GM21526 (cell line): Measurements from ENCODE around the gene AFAP1.

Experiments
- ATAC-seq: cut with Tn5 transposase; IDR thresholded peaks from one replicate; pipeline ENCODE4 v1.9.1; 2021; ENCODE audit warnings: moderate library complexity; ENCODE audit not compliant: unreplicated experiment, low FRiP score

The AFAP1 gene

DNA sequence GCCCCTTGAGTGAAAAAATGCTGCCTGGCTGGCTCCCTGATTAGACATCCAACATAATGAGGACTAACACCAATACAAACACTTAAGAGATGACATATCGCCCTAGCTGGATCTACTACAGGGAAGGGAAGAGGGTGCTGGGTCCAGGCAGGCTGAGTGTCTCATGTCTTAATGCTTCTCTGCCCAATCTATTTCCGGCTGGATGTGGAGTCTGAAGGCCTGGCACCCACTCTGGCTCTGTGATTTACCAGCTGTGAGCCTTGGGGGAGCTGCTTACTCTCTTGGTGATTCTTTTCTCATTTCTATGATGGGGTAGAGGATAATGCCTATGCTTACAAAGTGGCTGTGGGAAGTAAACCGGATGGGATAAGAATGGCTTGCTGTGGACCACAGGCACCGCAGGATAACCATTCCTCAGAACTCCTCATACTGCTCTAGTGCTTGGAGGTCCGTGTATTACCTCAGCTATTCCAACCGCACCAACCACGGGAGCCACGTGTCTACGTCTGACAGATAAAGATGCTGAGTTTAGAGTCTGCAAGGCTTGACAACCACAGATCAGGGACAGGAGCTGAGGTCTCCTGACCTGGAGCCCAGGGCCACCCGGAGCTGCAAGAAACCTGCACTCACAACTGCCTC is 161.7 kb downstream of the AFAP1 start:
- no peak for ATAC-seq

DNA sequence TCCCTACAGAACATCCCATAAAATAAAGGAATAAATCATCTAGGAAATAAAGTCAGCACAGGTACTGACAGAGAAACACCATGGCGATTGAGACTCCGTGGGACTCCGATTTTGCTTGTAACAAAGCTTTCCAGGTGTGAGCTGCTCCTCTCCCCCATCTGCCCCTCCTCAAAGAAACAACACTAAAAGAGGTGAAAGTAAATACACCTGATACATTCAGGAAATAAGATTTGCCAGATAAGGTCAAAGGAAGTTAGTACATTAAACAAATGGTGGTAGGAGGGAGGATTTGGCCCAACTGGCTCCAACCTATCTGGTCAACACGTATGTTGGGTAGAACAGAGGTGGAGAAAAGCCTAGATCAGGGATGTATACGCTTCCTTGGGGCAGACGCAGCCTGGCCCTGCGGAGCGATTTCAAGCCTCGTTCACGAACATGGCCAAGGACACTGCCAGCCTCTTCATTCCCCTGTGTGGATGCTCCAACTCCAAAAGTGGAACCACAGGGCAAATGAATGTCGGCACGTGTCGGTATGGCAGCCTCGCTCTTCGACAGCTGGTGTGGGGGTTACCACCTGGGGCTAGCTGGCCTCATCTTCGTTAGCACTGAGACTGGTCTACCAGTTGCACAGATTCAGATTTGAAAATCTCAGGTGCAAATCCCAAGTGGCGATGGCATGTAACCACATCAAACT is 162.5 kb downstream of the AFAP1 start:
- ATAC-seq: no peak

DNA sequence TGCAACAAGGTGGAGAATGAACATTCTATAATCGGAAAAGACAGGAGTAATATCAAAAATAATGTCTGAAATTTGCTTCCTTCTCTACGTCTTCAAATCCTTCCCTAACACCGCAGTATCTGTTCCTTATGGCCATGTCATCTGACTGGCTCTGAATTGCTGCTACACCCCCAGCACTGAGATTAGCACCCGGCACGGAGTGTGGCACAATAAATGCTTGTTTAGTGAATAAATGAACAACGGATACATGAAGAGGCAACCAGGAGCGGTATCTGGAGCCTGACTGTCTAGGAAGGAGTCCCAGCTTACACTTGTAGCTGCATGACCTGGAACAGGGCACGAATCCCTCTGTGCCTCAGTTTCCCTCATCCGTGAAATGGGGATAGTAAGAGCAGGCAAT is 164.3 kb downstream of the AFAP1 start:
- no peak for ATAC-seq

DNA sequence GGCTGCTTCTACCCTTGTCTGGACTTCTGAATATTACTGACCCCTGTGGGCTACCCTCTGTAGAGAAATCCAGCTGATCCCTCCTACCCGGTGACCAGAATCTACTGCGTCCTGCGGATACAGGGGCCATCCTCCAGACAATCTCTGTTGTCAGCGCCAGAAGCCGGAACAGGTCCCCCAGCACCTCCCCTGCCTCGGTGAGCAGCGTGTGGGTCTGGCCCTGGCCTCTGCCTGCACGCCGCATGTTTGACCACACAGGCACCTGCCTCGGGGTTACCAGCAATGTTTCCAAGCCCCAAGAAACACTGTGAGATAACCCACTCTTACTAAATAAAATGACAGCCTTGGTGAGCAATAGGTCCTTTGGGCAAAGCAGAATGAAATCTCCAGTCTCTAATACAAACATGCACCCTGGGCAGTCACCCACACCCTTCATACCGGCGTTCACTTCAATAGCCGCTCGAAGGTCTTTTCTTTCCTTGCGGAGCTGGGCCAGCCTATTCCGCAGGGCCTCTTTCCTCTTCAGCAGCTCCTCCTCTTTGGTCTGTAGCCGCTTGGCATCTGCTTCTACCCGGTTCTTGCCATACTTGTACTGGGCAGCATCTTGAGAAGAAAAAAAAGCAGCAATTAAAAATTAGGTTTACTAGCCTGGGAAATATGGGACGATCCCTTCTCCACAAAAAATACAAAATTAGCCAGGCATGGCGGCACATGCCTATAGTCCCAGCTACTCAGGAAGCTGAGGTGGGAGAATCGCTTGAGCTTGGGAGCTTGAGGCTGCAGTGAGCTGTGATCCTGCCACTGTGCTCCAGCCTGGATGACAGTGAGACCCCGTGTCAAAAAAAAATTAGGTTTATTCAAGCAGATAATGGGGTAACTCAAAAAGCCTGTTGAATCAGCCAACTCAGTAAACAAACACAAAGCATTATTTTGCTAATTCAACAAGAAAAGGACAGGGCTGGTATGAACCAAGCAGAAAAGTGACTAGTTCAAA is 165.1 kb downstream of the AFAP1 start:
- no peak for ATAC-seq

DNA sequence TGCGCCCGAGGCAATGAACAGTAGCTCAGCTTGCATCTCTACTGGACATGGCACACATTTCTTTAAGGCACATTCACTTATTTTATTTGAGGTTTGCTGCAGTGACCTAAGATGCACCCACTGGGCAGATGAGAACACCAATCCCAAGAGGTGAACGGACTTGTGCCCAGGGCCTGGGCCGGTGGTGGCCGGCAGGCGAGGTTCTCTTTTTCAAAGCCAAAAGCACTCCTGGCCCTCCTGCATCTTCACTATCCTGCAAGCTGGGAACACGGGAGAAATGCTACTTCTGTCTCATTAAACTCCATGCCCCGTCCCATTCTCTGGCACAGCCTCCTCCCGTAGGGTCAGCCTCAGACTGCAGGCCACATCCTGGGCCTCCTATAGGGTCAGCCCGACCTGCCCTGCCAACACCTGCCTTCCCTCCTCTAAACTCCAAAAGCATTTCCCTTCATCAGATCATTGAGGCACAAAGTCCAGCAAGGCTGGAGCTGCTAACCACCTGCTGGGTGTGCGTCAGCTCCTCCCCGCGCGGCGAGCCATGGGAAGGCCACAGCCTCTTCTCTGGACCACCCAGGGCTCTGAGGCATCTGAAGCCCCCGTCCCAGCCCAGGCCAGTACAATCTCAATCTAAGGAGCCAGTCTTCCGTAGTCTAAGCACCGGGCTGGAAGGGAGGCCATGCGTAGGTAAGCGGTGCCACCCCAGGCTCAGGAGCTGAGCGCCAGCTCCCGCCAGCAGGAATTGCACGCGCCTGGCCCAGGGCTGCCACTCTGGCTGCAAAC is 166.1 kb downstream of the AFAP1 start:
- ATAC-seq: no peak

DNA sequence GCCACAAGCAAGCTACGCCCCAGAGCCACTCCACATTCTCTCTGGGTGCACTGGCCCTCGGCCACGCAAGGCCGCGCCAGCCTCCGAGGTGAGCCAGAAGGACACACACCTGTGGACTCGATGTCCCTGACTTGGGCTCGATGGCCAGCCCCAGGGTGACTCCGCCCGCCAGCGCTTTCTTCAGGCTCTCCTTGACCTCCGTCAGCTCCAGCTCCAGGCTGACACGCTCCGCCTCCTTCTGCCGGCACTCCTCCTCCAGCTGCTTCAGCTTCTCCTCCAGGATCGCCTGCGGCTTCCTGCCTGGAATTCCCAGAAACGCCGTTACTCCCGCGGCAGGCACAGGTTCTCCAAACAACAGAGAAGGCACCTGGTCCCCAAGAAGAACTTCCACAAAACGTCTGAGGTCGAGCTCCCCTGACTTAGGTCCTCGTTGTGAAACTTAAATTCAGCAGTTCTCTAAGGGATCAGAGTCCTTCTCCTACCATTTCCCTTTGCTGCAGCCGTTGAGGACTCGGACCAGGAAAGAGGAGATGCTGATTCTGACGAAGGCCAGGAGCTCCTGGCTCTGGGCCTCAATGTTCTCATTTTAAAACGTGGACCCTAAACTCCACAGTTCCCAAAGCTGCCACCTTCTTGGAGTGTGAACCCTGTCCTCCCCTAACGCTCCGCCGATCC is 166.8 kb downstream of the AFAP1 start:
- ATAC-seq: no peak

DNA sequence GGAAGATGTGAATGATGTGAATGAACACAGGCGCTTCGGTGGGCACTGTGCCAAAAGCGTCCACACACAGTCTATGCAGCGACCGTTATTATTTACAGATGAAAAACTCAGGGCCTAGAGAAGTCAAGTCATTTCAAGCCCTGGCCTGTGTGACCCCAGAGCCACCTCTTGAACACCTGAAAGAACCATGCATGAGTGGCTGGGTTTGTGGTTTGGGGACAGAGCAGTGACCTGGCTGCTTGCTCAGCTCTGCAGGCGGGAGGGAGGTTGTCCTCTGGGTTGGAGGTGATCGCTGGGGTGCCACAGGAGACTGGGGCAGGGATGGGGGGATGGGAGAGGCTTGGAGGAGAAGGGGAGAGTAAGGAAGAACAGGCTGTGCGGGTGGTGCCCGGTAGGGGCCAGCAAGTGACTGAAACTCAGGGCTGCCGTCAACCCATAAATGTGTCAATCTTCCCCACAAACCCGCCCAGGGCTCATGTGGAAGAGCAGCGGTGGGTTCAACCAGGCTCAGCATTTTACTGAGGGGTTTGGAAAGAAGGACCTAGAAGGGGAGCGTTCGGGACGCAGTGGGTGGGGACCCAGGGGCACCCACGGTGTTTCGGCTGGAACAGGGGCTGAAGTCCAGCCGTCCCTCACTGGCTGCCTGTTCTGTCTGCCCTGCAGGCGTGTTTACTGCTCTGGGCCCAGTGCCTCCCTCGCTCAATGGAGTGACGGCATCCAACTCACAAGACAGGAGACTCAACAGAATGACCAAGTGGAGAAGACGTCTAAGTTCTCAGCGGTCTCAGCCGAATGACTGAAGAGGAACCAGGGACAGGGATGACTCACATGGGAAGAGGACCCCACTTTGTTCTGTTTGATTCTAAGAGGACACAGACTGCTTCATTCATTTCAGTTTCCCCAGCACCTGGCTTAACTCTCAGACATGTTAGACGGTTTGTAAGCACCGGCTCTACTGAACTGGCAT is 167.8 kb downstream of the AFAP1 start:
- peak; percentile 88 for ATAC-seq

DNA sequence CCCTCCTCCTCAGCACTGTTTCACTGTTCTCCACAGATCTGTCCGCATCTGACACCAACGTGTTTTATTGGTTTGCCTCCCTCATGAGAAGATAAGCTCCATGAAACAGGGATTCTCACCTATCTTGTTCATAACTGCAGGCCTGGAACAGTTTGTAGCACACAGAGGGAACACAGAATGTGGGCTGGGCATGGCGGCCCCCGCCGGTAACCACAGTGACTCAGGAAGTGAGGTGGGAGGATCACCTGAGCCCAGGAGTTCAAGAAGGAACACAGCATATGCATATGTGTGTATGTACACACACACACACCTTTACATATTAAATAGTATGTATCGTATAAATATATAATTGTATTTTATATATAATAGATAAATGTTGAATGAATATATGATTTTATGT is 168.6 kb downstream of the AFAP1 start:
- ATAC-seq: no peak

DNA sequence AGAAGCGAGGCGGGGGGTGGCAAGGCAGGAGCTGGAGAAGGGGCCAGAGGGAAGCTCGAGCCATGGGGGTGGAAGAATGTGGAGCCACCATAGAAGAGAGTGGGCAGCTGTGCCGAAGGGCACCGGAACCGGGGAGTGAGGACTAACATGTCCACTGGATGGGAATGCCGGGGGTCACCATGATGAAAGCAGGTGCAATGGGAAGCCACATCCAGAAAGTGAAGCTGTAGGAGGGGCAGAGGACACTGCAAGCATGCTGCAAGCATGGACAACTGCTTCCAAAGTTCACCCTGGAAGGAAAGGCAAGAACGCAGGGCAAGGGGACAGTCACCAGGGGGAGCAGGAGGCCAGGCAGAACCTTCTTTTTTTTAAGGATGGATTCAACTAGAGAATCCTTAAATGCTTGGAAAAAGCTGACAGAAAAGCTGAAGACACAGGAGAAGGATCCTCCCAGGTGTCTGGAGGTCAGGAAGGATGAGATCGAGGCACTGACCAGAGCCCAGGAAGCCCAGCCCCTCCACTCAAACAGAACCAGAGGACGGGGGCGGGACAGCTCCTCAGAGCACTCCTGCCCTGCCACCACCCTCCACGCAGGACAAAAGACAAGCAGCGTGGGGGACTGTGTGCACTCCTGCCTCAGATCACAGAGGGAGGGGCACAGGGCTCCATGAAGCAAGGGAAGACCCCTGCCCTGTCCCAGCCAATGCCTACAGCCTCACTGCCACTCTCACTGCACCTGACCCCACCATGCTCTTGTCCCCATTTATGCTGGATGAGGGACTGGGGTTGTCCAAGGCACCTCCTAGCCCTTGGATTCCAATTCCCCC is 169.2 kb downstream of the AFAP1 start:
- no peak for ATAC-seq

DNA sequence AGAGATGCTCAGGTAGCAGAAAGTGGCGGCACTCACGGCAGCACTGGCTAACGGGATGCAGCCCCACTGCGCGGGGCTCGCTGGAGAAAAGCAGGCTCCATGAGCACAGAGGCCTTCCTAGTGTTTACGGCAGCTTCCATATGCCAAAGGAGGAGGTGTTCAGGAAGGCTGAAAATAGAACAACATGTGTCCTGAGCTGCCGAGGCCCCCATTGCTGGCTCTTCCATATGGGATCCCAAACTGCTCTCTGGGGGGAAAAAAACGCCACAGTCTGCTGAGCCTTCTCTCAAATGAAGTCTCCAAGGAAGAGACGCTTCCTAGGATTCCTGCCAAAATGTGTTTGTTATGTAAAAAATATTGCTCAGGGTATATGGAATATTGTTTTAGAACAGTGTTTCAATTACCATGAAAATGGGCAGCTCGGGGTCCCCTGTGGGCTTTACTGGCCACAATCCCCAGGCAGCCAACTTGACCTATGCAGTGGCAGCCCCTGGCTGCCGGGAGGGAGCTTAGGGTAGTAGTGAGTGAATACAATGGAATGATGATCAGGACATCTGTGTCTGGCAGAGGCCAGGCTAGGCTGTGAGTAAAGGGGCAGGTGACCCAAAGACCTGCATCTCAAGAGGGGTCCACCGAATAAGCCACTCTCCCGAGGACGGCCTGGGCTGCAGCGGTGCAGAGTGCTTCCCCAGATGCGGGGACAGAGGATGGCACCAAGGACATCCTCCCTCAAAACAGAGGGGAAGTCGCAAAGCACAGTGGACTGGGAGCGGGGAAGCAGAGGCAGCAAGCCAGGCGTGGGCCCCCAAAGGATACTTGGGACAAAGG is 170.1 kb downstream of the AFAP1 start:
- no peak for ATAC-seq

DNA sequence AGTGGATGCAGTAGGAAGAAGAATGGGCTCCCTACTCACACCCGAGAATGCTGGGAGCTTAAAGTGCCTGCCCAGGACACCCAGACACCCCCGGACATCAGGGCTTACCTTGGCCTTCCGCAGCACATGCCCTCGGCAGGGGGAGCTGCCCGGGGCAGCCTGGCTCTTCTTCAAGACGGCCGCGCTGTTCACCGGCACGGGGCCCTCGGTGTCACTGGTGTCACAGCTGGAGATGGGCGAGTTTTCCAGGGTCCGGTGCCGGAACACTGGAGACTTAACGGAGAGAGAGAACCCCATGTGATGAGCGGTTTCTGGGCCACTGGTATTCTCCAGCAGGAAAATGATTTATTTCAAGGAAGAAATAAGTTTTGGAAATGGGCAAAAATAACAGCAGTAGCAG is 170.9 kb downstream of the AFAP1 start:
- no peak for ATAC-seq

DNA sequence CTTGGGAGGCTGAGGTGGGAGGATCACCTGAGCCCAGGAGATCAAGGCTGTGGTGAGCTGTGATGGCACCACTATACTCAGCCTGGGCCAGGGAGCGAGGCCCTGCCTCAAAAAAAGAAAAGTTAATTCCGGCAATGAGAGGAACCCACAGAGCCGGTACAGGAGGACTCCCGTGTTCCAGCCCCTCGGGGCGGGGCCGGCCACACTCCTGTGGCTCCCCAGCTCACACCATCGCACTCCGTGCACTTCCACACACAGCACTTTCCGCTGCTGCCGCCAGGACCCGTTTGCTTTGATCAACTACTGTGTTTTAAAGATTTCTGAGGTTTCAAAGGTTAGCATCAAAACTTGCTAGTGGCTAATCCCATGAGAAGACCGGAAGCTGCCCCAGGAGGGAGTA is 171.7 kb downstream of the AFAP1 start:
- ATAC-seq: no peak

DNA sequence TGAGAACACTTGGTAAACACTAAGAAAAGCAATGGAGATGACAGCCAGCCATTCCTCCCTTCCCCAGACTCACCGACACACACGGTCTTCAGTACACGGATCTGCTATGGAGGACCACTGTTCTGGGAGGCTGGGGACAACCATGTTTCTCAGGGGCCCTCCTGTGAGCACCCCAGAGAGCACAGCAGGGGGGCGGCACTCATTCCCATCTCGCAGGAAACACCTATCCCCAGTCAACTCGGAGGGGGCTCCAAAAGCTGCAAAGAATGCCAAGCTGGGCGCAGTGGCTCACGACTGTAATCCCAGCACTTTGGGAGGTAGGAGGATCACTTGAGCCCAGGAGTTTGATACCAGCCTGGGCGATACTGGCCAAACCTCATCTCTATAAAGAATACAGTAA is 172.1 kb downstream of the AFAP1 start:
- ATAC-seq: no peak

DNA sequence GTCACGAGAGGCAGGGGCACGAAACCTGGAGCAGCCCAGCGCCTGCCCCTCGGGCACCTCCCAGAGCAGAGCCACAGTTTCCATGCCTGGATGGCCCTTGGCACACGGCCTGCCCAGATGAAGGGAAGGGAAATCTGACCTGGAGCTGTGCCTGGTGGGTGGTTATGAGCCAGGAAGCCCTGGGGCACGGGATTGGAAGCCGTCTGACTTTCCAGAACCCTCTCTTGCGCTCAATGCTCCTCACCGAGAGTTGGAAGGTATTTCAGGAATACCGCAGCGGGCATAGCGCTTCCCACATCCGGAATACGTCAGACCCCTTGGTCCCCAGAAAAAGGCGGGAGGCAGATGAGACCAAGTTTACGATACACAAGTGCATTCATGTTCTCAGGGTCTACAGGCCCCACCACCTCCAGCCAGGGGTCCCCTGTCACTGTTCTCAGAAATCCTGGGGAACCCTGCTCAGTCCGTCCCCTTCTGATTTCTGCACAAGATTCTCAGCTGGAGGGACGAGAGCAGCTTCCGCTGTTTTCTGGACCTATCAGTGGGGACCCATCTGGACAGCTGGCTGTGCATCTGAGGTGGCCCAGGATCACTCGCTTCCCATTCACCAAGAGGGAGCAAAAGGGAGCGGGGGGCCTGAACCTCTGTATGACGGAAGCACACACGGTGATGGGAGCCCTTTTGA is 172.9 kb downstream of the AFAP1 start:
- no peak for ATAC-seq

DNA sequence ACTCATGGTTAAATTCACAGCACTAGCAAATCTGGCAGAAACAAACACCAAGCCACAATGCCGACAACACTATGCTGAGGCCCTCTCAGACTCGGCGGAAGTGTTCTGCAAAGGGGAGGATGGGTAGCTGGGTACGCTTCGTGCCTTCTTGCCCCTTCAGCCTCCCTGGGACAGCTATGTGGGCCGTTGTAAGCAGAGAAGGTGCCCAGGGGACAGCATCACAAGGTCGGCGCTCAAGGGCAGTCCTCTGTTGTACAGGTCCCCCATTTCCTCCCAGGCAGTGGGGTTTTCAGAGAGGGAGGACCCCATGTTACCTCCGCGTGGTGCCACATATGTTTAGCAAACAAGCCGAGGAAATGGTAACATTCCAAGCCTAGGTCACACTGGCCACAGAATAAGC is 173.6 kb downstream of the AFAP1 start:
- no peak for ATAC-seq

DNA sequence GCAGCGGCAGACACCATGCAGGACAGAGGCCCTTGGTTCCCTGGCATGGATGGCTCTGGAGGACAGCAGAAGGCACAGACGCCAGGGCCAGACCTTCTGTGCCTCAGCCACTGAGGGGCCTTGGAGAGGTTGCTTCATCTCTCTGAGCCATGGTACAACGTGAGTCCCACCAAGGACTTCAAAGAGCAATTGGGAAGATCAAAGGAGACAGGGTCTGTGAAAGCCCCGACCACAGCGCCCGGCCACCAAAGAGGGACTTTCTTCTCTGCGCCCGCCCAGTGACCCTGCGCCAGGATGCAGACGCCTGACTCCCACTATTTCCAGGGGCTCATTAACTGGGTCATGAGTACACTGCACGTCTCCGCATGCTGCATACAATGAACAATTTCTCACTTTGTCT is 174.0 kb downstream of the AFAP1 start:
- ATAC-seq: no peak

DNA sequence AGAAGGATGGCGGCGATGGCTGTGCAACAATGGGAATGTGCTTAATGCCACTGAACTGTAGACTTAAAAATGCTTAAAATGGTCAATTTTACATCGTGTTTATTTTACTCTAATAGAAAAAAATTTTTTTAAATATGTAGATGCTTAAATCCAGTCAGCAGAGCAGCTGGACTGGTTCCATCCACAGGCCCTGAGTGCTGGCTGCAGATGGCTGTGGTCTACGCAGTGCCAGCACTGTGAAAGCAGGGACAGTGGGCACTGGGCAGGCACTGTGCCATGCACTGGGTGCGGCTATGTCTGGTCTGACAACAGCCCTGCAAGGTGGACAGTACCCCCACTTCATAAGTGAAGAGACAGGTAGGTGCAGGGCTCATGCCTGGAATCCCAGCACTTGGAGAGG is 175.2 kb downstream of the AFAP1 start:
- ATAC-seq: no peak
